ENCODE results near the gene ADGRD1. TPM values are rescaled to one million over a fixed set of nuclear protein-coding genes. Genes with fewer than 3 reads are reported as not detected.
A peak's percentile ranks its signal among the peaks of the same experiment; 100 is the strongest.

Gene ADGRD1
- total RNA-seq, 1 donor from 2014 or later, result 11.0 TPM

DNA sequence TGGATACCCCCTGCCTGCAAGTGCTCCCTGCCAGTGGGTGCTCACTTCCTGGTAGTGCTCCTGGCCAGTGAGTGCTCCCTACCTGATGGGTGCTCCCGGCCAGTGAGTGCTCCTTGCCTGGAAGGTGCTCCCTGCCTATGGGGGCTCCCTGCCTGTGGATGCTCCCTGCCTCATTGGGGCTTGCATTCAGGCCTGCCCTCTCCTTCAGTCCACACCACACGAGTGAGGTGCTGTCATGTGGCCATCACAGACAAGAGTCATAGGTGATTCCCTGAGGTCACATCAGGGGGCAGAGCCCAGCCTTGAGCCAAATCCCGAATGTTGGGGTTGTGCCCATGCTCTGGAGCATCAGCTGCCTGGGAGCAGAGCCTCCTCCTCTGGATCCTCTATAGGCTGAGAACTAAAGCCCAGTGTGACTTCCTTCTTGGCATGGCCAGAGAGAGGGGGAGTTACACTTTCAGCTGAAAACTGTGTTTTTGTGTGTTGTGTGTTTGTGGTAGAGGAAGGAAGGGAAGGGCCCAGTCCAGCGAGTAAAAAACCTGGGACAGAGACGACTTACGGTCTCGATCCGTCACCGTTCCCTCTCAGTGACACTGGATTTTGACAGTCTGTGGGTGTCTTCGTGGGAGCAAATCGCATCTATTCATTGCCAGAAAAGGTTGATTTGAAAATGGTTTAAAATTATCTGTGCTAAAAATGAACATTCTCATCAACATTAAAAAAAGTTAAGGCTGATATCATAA is 136.0 kb downstream of the ADGRD1 start:
- TF ChIP-seq, protein P1, sequence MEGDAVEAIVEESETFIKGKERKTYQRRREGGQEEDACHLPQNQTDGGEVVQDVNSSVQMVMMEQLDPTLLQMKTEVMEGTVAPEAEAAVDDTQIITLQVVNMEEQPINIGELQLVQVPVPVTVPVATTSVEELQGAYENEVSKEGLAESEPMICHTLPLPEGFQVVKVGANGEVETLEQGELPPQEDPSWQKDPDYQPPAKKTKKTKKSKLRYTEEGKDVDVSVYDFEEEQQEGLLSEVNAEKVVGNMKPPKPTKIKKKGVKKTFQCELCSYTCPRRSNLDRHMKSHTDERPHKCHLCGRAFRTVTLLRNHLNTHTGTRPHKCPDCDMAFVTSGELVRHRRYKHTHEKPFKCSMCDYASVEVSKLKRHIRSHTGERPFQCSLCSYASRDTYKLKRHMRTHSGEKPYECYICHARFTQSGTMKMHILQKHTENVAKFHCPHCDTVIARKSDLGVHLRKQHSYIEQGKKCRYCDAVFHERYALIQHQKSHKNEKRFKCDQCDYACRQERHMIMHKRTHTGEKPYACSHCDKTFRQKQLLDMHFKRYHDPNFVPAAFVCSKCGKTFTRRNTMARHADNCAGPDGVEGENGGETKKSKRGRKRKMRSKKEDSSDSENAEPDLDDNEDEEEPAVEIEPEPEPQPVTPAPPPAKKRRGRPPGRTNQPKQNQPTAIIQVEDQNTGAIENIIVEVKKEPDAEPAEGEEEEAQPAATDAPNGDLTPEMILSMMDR (conservative IDR thresholded peaks at IDR 0.05), result no peak
- peaks cover 4% of the 10 kb centered on the region for H3K27me3 Mint-ChIP-seq
- peaks cover 5% of the 10 kb centered on the region for H3K4me1 Mint-ChIP-seq (ENCODE audit: unreplicated experiment)
- DNase-seq (ENCODE audit: extremely low spot score, unreplicated experiment), result peak; percentile 62
- no peaks in the 10 kb centered on the region for H3K36me3 Mint-ChIP-seq
- no peaks in the 10 kb centered on the region for H3K9me3 Mint-ChIP-seq
- no peak overlapping the region for H3K27ac Mint-ChIP-seq
- no peak overlapping the region for H3K4me3 Mint-ChIP-seq

GRCh38 chr12:131090274-131091210 is 136.8 kb downstream of the ADGRD1 start:
- peaks cover 8% of the 10 kb centered on the region for H3K4me1 Mint-ChIP-seq (ENCODE audit: unreplicated experiment)
- TF ChIP-seq, protein P1 (conservative IDR thresholded peaks at IDR 0.05), result no peak
- no peaks in the 10 kb centered on the region for H3K9me3 Mint-ChIP-seq
- peaks cover 4% of the 10 kb centered on the region for H3K27me3 Mint-ChIP-seq
- H3K36me3 Mint-ChIP-seq, result no peaks in the 10 kb centered on the region
- no peak overlapping the region for H3K4me3 Mint-ChIP-seq
- DNase-seq (ENCODE audit: extremely low spot score, unreplicated experiment), result no peak
- no peak overlapping the region for H3K27ac Mint-ChIP-seq

DNA sequence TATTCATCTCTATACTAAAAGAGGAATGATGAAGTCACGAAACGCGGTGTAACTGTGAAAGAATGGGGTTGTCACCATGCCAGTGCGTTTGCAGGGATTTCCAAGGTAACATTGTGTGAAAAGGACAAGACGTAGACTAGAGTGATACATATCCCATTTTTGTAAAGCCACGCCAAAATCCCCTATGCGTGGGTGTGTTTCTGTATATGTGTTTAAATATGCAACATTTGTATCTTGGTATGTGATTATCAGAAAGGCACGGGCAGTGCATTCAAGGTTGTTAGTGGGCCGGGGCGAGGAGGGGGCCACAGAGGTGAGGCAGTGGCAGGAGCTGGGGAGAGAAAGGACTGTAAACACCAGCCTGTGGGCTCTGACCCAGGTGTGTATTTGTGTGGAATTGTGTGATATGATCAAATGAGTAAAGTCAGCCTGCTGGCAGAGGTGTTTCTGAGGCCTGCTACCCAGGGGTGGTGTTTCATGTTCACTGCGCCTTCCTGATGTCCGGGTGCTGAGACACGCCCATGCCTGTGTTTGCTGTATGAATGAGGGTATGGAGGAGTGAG is 137.8 kb downstream of the ADGRD1 start:
- Mint-ChIP-seq H3K4me3 (no peak overlapping the region), H3K27me3 (peaks cover 4% of the 10 kb centered on the region), H3K4me1 (ENCODE audit: unreplicated experiment) (peaks cover 9% of the 10 kb centered on the region), H3K36me3 (no peaks in the 10 kb centered on the region), H3K27ac (no peak overlapping the region), H3K9me3 (no peaks in the 10 kb centered on the region)
- no peak for DNase-seq (ENCODE audit: extremely low spot score, unreplicated experiment)
- TF ChIP-seq, protein P1 (conservative IDR thresholded peaks at IDR 0.05), result no peak

DNA sequence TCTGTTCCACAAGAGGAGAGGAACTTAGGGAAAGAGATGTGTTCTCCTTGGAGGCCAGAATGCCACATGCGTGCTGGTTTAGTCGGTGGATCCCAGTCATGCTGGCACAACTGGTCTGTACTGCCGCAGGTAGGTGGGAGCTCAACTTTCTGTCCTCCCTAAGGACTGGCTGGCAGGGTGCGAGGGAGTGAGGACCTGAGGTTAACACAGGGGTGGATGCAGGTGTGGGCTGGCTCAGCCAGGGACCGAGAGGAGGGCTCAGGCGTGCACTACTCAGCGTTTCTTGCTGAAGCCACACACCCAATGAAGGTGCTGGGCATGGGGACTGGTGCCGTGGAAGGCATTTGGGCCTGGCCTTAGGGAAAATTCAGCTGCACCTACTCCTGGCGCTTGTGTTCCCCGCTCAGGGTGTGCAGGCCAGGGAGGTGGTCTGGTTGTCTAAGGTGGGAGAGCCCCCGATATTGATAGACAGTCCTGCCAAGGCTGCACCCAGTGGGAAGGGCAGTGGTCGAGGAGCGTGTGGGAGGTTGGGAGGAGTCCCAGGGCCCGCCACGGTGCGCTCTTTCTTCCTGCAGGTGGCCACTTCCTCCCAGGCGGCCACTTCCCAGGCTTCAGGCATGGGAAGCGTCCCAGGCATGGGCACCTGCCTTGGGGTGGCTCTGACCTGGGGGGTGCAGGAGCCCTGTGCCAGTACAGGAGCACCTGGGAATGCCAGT is 138.4 kb downstream of the ADGRD1 start:
- peaks cover 9% of the 10 kb centered on the region for H3K4me1 Mint-ChIP-seq (ENCODE audit: unreplicated experiment)
- H3K4me3 Mint-ChIP-seq, result no peak overlapping the region
- H3K9me3 Mint-ChIP-seq, result no peaks in the 10 kb centered on the region
- H3K27me3 Mint-ChIP-seq, result peaks cover 4% of the 10 kb centered on the region
- no peaks in the 10 kb centered on the region for H3K36me3 Mint-ChIP-seq
- H3K27ac Mint-ChIP-seq, result no peak overlapping the region
- DNase-seq (ENCODE audit: extremely low spot score, unreplicated experiment), result peak; percentile 51
- TF ChIP-seq, protein P1 (conservative IDR thresholded peaks at IDR 0.05), result no peak

DNA sequence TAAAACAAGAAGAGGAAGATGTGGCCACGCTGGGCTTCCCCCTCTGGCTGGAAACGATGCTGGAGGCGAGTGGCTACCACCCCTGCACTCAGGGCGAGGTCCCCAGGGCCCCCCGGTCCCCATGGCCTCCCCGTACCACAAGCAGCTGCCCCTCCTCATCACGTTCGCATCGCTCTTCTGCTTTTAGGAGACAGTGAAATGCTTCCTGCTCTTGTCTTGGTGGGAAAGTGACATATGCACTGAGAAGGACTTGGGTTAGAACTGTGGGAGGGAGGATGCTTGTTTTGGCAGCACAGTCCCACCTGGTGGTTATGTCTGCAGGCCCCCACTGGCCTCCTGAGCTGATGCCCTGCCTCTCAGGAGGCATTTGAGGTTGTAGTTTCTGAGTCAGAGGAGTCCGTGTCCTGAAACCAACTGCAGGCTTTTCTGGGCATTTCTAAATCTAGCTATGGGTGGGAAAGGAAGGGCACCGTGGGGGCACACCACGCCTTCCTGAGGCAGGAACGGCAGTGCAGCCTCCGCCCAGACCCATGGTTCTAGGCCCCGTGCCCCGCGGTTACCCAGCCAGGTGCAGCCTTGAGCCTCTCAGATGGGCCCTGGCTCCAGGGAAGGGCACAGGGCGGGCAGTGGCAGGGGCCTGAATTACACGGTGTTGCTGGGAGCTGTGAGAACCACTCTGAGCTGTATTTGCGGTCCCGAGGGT is 139.3 kb downstream of the ADGRD1 start:
- Mint-ChIP-seq H3K27ac (no peak overlapping the region), H3K36me3 (no peaks in the 10 kb centered on the region), H3K4me3 (no peak overlapping the region), H3K9me3 (no peaks in the 10 kb centered on the region), H3K4me1 (ENCODE audit: unreplicated experiment) (peaks cover 9% of the 10 kb centered on the region), H3K27me3 (peaks cover 4% of the 10 kb centered on the region)
- TF ChIP-seq, protein P1 (conservative IDR thresholded peaks at IDR 0.05), result no peak
- peak; percentile 49 for DNase-seq (ENCODE audit: extremely low spot score, unreplicated experiment)
